ENCODE measurements around the gene TTC7B. TPM values are rescaled to one million over a fixed set of nuclear protein-coding genes. Genes with fewer than 3 reads are reported as not detected.
A peak's percentile ranks its signal among the peaks of the same experiment; 100 is the strongest.

TTC7B gene
- total RNA-seq, 4 donors from 2014 or later = 35.0 to 78.7 (median 36.8) TPM

DNA sequence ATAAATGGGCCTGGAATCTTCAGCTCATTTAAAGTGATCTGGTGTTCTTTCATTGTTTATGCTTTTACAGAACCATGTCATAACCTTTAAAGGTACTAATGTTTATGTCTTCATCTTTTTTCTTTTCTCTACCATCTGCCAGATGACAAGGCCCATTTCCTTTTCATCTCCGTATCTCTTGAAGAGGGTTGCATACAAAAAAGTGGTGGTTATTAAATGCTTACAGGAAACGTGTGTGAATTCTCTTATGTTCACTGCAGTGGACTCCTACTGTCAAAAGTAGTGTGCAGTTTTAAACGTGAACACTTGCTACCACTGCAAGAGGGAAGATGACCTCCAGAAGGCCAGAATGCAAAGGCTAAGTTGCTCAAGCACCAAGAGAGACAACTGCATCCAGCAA lies 91.4 kb downstream of the TTC7B start:
- Histone ChIP-seq H3K36me3 (no peaks in the 10 kb centered on the region), H3K4me1 (peaks cover 33 to 37% of the 10 kb centered on the region in 2 donors), H3K27me3 (no peaks in the 10 kb centered on the region), H3K4me3 (no peak overlapping the region), H3K27ac (no peak overlapping the region), H3K9me3 (no peaks in the 10 kb centered on the region)
- intact Hi-C loops (cut with DNase I; ENCODE audit: low total_unique reads) = loop anchor here (5.0 kb wide), 1 partner anchor 32 kb away; no protein-coding TSS in a partner anchor
- ATAC-seq (no peak), DNase-seq (no peak)
- no peak for TF ChIP-seq POLR2A (IDR thresholded peaks at IDR 0.05)
- TF ChIP-seq, protein P1, sequence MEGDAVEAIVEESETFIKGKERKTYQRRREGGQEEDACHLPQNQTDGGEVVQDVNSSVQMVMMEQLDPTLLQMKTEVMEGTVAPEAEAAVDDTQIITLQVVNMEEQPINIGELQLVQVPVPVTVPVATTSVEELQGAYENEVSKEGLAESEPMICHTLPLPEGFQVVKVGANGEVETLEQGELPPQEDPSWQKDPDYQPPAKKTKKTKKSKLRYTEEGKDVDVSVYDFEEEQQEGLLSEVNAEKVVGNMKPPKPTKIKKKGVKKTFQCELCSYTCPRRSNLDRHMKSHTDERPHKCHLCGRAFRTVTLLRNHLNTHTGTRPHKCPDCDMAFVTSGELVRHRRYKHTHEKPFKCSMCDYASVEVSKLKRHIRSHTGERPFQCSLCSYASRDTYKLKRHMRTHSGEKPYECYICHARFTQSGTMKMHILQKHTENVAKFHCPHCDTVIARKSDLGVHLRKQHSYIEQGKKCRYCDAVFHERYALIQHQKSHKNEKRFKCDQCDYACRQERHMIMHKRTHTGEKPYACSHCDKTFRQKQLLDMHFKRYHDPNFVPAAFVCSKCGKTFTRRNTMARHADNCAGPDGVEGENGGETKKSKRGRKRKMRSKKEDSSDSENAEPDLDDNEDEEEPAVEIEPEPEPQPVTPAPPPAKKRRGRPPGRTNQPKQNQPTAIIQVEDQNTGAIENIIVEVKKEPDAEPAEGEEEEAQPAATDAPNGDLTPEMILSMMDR (IDR thresholded peaks at IDR 0.05 in 4 of 5, conservative IDR thresholded peaks at IDR 0.05 in 1 of 5) = no peak
- in situ Hi-C loops (cut with MboI; ENCODE audit: low sequenced_read_pairs in 4 of 4) = loop anchor here in 1 of 4 donors (25.0 kb wide), 1 partner anchor 413 kb away; no protein-coding TSS in a partner anchor

DNA sequence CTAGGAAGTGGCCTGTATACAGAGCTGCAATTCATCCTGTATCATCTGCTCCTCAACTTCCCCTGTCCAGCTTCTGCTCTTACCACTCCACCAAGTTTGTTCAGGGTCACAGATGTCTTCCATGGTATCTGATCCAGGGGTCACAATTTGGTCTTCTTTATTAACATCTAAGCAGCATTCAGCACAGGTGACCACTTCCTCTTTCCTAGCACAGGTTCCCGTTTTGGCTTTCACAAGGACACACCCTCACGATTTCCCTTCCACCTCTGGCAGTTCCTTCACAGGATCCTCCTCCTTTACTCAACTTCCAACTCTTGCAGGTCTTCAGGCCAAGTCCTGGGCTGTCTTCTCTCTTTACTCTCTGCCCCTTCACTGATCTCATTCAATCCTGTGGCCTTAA lies 93.6 kb downstream of the TTC7B start:
- peak overlapping the region; percentile 69 to 79 (median 77) for H3K27ac ChIP-seq
- in situ Hi-C loops (cut with MboI; ENCODE audit: low sequenced_read_pairs in 4 of 4) = loop anchor here in 1 of 4 donors (25.0 kb wide), 1 partner anchor 410 kb away; no protein-coding TSS in a partner anchor

DNA sequence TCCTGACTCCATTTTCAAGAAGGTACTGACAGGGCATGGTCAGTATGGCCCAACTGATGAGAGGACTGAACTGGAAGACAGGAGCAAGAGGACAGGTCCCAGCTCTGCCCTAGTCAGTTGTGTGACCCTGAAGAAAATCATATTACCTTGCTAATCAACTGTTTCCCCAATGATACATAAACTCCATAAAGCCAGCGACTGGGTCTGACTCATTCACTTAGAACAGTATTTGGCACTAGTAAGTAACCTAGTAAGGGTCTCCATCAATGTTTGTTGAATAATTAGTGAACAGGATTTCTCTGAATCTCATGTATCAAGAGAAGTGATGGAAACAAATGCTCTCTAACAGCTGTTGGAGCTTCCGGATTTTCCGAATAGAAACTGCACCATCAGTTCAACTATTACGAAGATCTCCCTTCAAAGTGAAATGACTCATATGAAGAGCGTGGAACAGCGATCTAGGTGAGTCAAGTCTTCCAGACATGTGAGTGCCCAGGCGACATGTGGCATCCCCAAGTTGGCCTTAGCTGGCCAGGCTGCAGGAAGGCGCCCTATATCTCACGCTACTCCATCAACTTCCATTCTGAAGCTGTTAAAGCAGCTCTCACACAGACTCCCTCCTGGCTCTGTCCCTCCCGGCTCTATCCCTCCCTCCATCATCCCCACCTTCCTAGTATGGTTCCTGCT lies 94.5 kb downstream of the TTC7B start:
- in situ Hi-C loops (cut with MboI; ENCODE audit: low sequenced_read_pairs in 4 of 4) = loop anchor here in 1 of 4 donors (25.0 kb wide), 1 partner anchor 409 kb away; no protein-coding TSS in a partner anchor

More for the DNA sequence above, 93.6 kb downstream of the TTC7B start:
- Histone ChIP-seq H3K4me3 (no peak overlapping the region), H3K9me3 (no peaks in the 10 kb centered on the region), H3K36me3 (no peaks in the 10 kb centered on the region), H3K4me1 (peaks cover 35 to 45% of the 10 kb centered on the region in 2 donors), H3K27me3 (no peaks in the 10 kb centered on the region)
- intact Hi-C loops (cut with DNase I; ENCODE audit: low total_unique reads) = loop anchor here (5.0 kb wide), 1 partner anchor 35 kb away; no protein-coding TSS in a partner anchor
- no peak for ATAC-seq
- DNase-seq = no peak
- TF ChIP-seq POLR2A (IDR thresholded peaks at IDR 0.05) = no peak
- TF ChIP-seq, protein P1 (IDR thresholded peaks at IDR 0.05 in 4 of 5, conservative IDR thresholded peaks at IDR 0.05 in 1 of 5) = no peak

DNA sequence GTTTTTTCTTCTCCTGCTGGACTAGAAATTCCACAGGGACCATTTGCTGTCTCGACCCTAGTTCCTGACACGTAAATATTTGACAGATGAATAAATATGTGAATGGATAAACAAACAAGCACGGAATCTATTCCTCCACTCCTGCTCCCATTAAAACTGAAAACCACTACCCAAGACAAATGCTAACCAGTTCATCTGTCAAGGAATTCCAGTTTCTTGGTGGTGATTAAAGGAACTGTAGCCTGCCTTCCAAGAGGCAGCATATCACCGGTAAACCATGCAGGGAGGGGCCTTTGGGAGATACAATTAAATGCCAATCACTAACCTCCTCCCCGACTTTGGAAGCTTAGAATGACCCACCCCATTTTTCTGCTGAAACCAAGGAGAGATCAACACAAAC lies 95.4 kb downstream of the TTC7B start:
- Histone ChIP-seq H3K36me3 (no peaks in the 10 kb centered on the region), H3K4me1 (peaks cover 36 to 42% of the 10 kb centered on the region in 2 donors), H3K4me3 (no peak overlapping the region), H3K27ac (peak overlapping the region; percentile 69 to 79 (median 77)), H3K9me3 (no peaks in the 10 kb centered on the region), H3K27me3 (no peaks in the 10 kb centered on the region)
- intact Hi-C loops (cut with DNase I; ENCODE audit: low total_unique reads) = loop anchor here (5.0 kb wide), 1 partner anchor 36 kb away; no protein-coding TSS in a partner anchor
- in situ Hi-C loops (cut with MboI; ENCODE audit: low sequenced_read_pairs in 4 of 4) = loop anchor here in 1 of 4 donors (25.0 kb wide), 1 partner anchor 409 kb away; no protein-coding TSS in a partner anchor
- ATAC-seq (no peak), DNase-seq (no peak)
- TF ChIP-seq, protein P1 (IDR thresholded peaks at IDR 0.05 in 4 of 5, conservative IDR thresholded peaks at IDR 0.05 in 1 of 5) = no peak
- no peak for TF ChIP-seq POLR2A (IDR thresholded peaks at IDR 0.05)

More for the DNA sequence above, 94.5 kb downstream of the TTC7B start:
- H3K36me3 ChIP-seq = no peaks in the 10 kb centered on the region
- H3K27me3 ChIP-seq = no peaks in the 10 kb centered on the region
- TF ChIP-seq POLR2A (IDR thresholded peaks at IDR 0.05) = peak in 1 of 2 donors; percentile 27
- TF ChIP-seq, protein P1 (IDR thresholded peaks at IDR 0.05 in 4 of 5, conservative IDR thresholded peaks at IDR 0.05 in 1 of 5) = no peak
- DNase-seq (peak; percentile 72 to 81), ATAC-seq (peak; percentile 91 to 94)
- H3K27ac ChIP-seq = peak overlapping the region; percentile 69 to 79 (median 77)
- peaks cover 39 to 41% of the 10 kb centered on the region in 2 donors for H3K4me1 ChIP-seq
- intact Hi-C loops (cut with DNase I; ENCODE audit: low total_unique reads) = loop anchor here (5.0 kb wide), 1 partner anchor 36 kb away; no protein-coding TSS in a partner anchor
- no peak overlapping the region for H3K4me3 ChIP-seq
- H3K9me3 ChIP-seq = no peaks in the 10 kb centered on the region

Data from gastrocnemius medialis (tissue), 4 donors.